ENCODE measurements around the gene LDLRAD4.
A peak's percentile ranks its signal among the peaks of the same experiment; 100 is the strongest.

Gene LDLRAD4

GRCh38 chr18:13309031-13309747, 90.6 kb downstream of the LDLRAD4 start:
- DNase-seq (ENCODE audit: low read depth): no peak

GRCh38 chr18:13309748-13310670, 91.4 kb downstream of the LDLRAD4 start:
- no peak for DNase-seq (ENCODE audit: low read depth)

GRCh38 chr18:13311193-13311592, 92.6 kb downstream of the LDLRAD4 start:
- no peak for DNase-seq (ENCODE audit: low read depth)

- DNase-seq (ENCODE audit: low read depth): no peak
Observed at GRCh38 chr18:13312515-13312914, 94.0 kb downstream of the LDLRAD4 start.

- peak; percentile 10 for DNase-seq (ENCODE audit: low read depth)
Observed at GRCh38 chr18:13313006-13313686, 94.6 kb downstream of the LDLRAD4 start.

- no peak for DNase-seq (ENCODE audit: low read depth)
Observed at GRCh38 chr18:13315000-13315399, 96.4 kb downstream of the LDLRAD4 start.

GRCh38 chr18:13316063-13316462, 97.5 kb downstream of the LDLRAD4 start:
- DNase-seq (ENCODE audit: low read depth): no peak

GRCh38 chr18:13317801-13318200, 99.2 kb downstream of the LDLRAD4 start:
- DNase-seq (ENCODE audit: low read depth): no peak

- no peak for DNase-seq (ENCODE audit: low read depth)
Observed at GRCh38 chr18:13318731-13319501, 100.4 kb downstream of the LDLRAD4 start.

GRCh38 chr18:13319629-13320028, 101.1 kb downstream of the LDLRAD4 start:
- no peak for DNase-seq (ENCODE audit: low read depth)

- no peak for DNase-seq (ENCODE audit: low read depth)
Observed at GRCh38 chr18:13320096-13320495, 101.5 kb downstream of the LDLRAD4 start.

GRCh38 chr18:13320891-13321425, 102.4 kb downstream of the LDLRAD4 start:
- DNase-seq (ENCODE audit: low read depth): no peak

- no peak for DNase-seq (ENCODE audit: low read depth)
Observed at GRCh38 chr18:13321923-13322322, 103.4 kb downstream of the LDLRAD4 start.

GRCh38 chr18:13323186-13323585, 104.6 kb downstream of the LDLRAD4 start:
- DNase-seq (ENCODE audit: low read depth): no peak

- DNase-seq (ENCODE audit: low read depth): no peak
Observed at GRCh38 chr18:13324880-13325279, 106.3 kb downstream of the LDLRAD4 start.

- DNase-seq (ENCODE audit: low read depth): no peak
Observed at GRCh38 chr18:13328213-13328612, 109.7 kb downstream of the LDLRAD4 start.

- no peak for DNase-seq (ENCODE audit: low read depth)
Observed at GRCh38 chr18:13330996-13331395, 112.4 kb downstream of the LDLRAD4 start.

GRCh38 chr18:13331846-13332245, 113.3 kb downstream of the LDLRAD4 start:
- no peak for DNase-seq (ENCODE audit: low read depth)

- no peak for DNase-seq (ENCODE audit: low read depth)
Observed at GRCh38 chr18:13332874-13333273, 114.3 kb downstream of the LDLRAD4 start.

GRCh38 chr18:13335903-13336302, 117.3 kb downstream of the LDLRAD4 start:
- no peak for DNase-seq (ENCODE audit: low read depth)

- no peak for DNase-seq (ENCODE audit: low read depth)
Observed at GRCh38 chr18:13336841-13337240, 118.3 kb downstream of the LDLRAD4 start.

- DNase-seq (ENCODE audit: low read depth): no peak
Observed at GRCh38 chr18:13337369-13337768, 118.8 kb downstream of the LDLRAD4 start.

Measured in activated T-helper 1 cell treated with Interleukin-2 at 50 U/mL for 16 hours (primary cell).